Esophagus muscularis mucosa (tissue), 4 donors: ENCODE data around the gene ALDOB. TPM values are rescaled to one million over a fixed set of nuclear protein-coding genes. Genes with fewer than 3 reads are reported as not detected.

Experiments used
- DNase-seq: peaks from one replicate; pipeline ENCODE4 v3.0.0-alpha.2; 2017; ENCODE audit errors: extremely low spot score
- H3K27ac ChIP-seq, 4 donors: fragments of 200-600 bp; sonication (generic); replicated peaks in 1 of 4; 1 replicate in 3 of 4; 2 replicates in 1 of 4; pipeline ENCODE4 v1.5.1; 2016 to 2019; ENCODE audit warnings: mild to moderate bottlenecking in 1 of 4
- H3K27me3 ChIP-seq, 4 donors: fragments of 200-600 bp; sonication (generic); one replicate each; pipeline versions ENCODE4 v1.5.1 to v1.6.0; 2016 to 2019
- H3K36me3 ChIP-seq, 4 donors: fragments of 200-600 bp; sonication (generic); one replicate each; pipeline ENCODE4 v1.5.1; 2016 to 2019
- H3K4me1 ChIP-seq, 4 donors: fragments of 200-600 bp; sonication (generic); one replicate each; pipeline ENCODE4 v1.5.1; 2016 to 2019
- H3K4me3 ChIP-seq, 4 donors: fragments of 200-600 bp; sonication (generic); 1 replicate in 2 of 4; 2 replicates in 2 of 4; pipeline ENCODE4 v1.5.1; 2016 to 2019; ENCODE audit warnings: mild to moderate bottlenecking in 4 of 4, moderate library complexity in 1 of 4
- H3K9me3 ChIP-seq, 4 donors: fragments of 200-600 bp; sonication (generic); 1 replicate in 3 of 4; 2 replicates in 1 of 4; pipeline ENCODE4 v1.5.1; 2016 to 2019
- CTCF ChIP-seq, 3 experiments: fragments of 200-600 bp in 2 of 3; fragments of 450-650 bp in 1 of 3; sonication (generic) in 2 of 3; IDR thresholded peaks; one replicate each; pipeline ENCODE4 v1.5.1; 2017 to 2019; ENCODE audit warnings: antibody characterized with exemption in 3 of 3, mild to moderate bottlenecking in 2 of 3, moderate library complexity in 1 of 3
- EP300 ChIP-seq: sonication (generic); formaldehyde crosslinking; IDR thresholded peaks from one replicate; pipeline ENCODE4 v1.6.1; 2017; ENCODE audit warnings: antibody characterized with exemption
- POLR2A ChIP-seq: fragments of 450-650 bp; IDR thresholded peaks from one replicate; pipeline ENCODE4 v1.6.1; 2017; ENCODE audit warnings: antibody characterized with exemption, moderate library complexity, mild to moderate bottlenecking, low read depth
- POLR2AphosphoS5 ChIP-seq, 2 donors: sonication (generic); formaldehyde crosslinking; IDR thresholded peaks; one replicate each; pipeline ENCODE4 v1.6.1; 2017; ENCODE audit warnings: antibody characterized with exemption in 2 of 2
- WGBS: methylation state at CpG from one replicate; pipeline ENCODE4 v1.1.5; 2018; 5-methylcytosine and 5-hydroxymethylcytosine counted together
- intact Hi-C: fragments of 100-400 bp; cut with DNase I; formaldehyde crosslinking; loops from one replicate; pipeline ENCODE4 v1.15.1; 2023
- total RNA-seq, 4 donors: library from RNA; depleted of rRNA; stranded (reverse); fragments of >200 nt; gene quantifications; one replicate each; pipeline versions ENCODE4 v1.1.0 to v1.2.1, GENCODE V29; 2016

The ALDOB gene
- total RNA-seq, 4 donors from 2014 or later = 0.23 to 0.33 TPM; not detected in 2

- 83% methylated on average over 2 of the region's 2 CpGs for WGBS
- H3K36me3 ChIP-seq = no peaks in the 10 kb centered on the region
- no peak overlapping the region for H3K27ac ChIP-seq
- TF ChIP-seq POLR2A = no peak
- no peak for TF ChIP-seq CTCF (IDR thresholded peaks at IDR 0.05)
- TF ChIP-seq EP300 = no peak
- no peak for TF ChIP-seq POLR2AphosphoS5 (IDR thresholded peaks at IDR 0.05)
- intact Hi-C loops = no loop called here
- no peak overlapping the region for H3K4me3 ChIP-seq
- H3K9me3 ChIP-seq = no peaks in the 10 kb centered on the region
- DNase-seq = no peak
- no peaks in the 10 kb centered on the region for H3K4me1 ChIP-seq
- H3K27me3 ChIP-seq = no peaks in the 10 kb centered on the region
Observed at GRCh38 chr9:101463397-101463796, 27.8 kb upstream of the ALDOB start.

- Histone ChIP-seq H3K27me3 (no peaks in the 10 kb centered on the region), H3K4me1 (no peaks in the 10 kb centered on the region), H3K27ac (no peak overlapping the region), H3K9me3 (no peaks in the 10 kb centered on the region), H3K4me3 (no peak overlapping the region), H3K36me3 (no peaks in the 10 kb centered on the region)
- no peak for TF ChIP-seq POLR2A
- no peak for TF ChIP-seq CTCF (IDR thresholded peaks at IDR 0.05)
- no peak for TF ChIP-seq POLR2AphosphoS5 (IDR thresholded peaks at IDR 0.05)
- no peak for TF ChIP-seq EP300
- intact Hi-C loops = no loop called here
- no peak for DNase-seq
- WGBS = 40% methylated on average over 5 of the region's 5 CpGs
Observed at GRCh38 chr9:101462558-101462957, 27.0 kb upstream of the ALDOB start.

GRCh38 chr9:101460965-101461364 lies 25.4 kb upstream of the ALDOB start:
- no peak overlapping the region for H3K27ac ChIP-seq
- WGBS = 79% methylated on average over 4 of the region's 4 CpGs
- H3K36me3 ChIP-seq = no peaks in the 10 kb centered on the region
- no peaks in the 10 kb centered on the region for H3K27me3 ChIP-seq
- DNase-seq = no peak
- no peaks in the 10 kb centered on the region for H3K4me1 ChIP-seq
- H3K9me3 ChIP-seq = no peaks in the 10 kb centered on the region
- no peak for TF ChIP-seq POLR2AphosphoS5 (IDR thresholded peaks at IDR 0.05)
- no peak for TF ChIP-seq EP300
- TF ChIP-seq POLR2A = no peak
- TF ChIP-seq CTCF (IDR thresholded peaks at IDR 0.05) = no peak
- H3K4me3 ChIP-seq = no peak overlapping the region
- intact Hi-C loops = no loop called here

- H3K36me3 ChIP-seq = no peaks in the 10 kb centered on the region
- intact Hi-C loops = loop anchor here (2.0 kb wide), 1 partner anchor 72 kb away; no protein-coding TSS in a partner anchor
- no peak for TF ChIP-seq EP300
- TF ChIP-seq CTCF (IDR thresholded peaks at IDR 0.05) = peak; percentile 65 to 79 (median 75)
- no peak for TF ChIP-seq POLR2AphosphoS5 (IDR thresholded peaks at IDR 0.05)
- TF ChIP-seq POLR2A = no peak
- DNase-seq = no peak
- no peak overlapping the region for H3K4me3 ChIP-seq
- H3K27ac ChIP-seq = no peak overlapping the region
- H3K4me1 ChIP-seq = no peaks in the 10 kb centered on the region
- H3K27me3 ChIP-seq = no peaks in the 10 kb centered on the region
- WGBS = 45% methylated on average over 9 of the region's 9 CpGs
- no peaks in the 10 kb centered on the region for H3K9me3 ChIP-seq
Observed at GRCh38 chr9:101458963-101459631, 23.5 kb upstream of the ALDOB start.

GRCh38 chr9:101457003-101457402 lies 21.4 kb upstream of the ALDOB start:
- Histone ChIP-seq H3K4me1 (no peaks in the 10 kb centered on the region), H3K4me3 (no peak overlapping the region), H3K9me3 (no peaks in the 10 kb centered on the region), H3K27ac (no peak overlapping the region), H3K36me3 (no peaks in the 10 kb centered on the region), H3K27me3 (no peaks in the 10 kb centered on the region)
- no peak for DNase-seq
- 33% methylated on average over 3 of the region's 3 CpGs for WGBS
- intact Hi-C loops = no loop called here
- TF ChIP-seq CTCF (IDR thresholded peaks at IDR 0.05) (no peak), EP300 (no peak), POLR2A (no peak), POLR2AphosphoS5 (IDR thresholded peaks at IDR 0.05) (no peak)
